ENCODE measurements around the gene BCAS3.

The BCAS3 gene

DNA sequence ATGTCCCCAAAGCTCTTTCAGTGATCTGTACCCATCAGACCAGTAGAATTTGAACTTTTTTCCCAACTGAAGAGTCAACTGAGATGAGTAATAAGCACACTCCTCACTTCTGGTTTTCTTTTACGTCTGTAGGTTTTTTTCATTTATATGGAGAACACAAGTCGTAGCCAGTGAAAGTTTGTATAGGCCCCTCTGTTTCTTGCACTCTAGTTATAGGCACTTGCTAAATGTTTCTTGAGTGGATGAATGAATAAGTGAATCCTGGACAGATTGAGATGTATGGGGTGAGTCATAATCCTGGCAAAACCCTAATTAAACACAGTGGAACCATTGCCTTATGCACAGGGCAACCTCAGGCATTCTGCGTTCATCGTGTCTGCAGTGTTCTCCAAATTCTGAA lies 528.3 kb downstream of the BCAS3 start:
- Histone ChIP-seq H3K4me3 (ENCODE audit: low read depth, low read length) (no peak overlapping the region), H3K36me3 (no peaks in the 10 kb centered on the region), H3K9me3 (peaks cover 2% of the 10 kb centered on the region; the same call in 1 of the 2 replicates), H3K4me1 (peaks cover 39% of the 10 kb centered on the region), H3K27me3 (no peaks in the 10 kb centered on the region)
- DNase-seq: no peak
- TF ChIP-seq, protein P1, sequence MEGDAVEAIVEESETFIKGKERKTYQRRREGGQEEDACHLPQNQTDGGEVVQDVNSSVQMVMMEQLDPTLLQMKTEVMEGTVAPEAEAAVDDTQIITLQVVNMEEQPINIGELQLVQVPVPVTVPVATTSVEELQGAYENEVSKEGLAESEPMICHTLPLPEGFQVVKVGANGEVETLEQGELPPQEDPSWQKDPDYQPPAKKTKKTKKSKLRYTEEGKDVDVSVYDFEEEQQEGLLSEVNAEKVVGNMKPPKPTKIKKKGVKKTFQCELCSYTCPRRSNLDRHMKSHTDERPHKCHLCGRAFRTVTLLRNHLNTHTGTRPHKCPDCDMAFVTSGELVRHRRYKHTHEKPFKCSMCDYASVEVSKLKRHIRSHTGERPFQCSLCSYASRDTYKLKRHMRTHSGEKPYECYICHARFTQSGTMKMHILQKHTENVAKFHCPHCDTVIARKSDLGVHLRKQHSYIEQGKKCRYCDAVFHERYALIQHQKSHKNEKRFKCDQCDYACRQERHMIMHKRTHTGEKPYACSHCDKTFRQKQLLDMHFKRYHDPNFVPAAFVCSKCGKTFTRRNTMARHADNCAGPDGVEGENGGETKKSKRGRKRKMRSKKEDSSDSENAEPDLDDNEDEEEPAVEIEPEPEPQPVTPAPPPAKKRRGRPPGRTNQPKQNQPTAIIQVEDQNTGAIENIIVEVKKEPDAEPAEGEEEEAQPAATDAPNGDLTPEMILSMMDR (IDR thresholded peaks at IDR 0.05; ENCODE audit: low read depth, low read length): no peak

DNA sequence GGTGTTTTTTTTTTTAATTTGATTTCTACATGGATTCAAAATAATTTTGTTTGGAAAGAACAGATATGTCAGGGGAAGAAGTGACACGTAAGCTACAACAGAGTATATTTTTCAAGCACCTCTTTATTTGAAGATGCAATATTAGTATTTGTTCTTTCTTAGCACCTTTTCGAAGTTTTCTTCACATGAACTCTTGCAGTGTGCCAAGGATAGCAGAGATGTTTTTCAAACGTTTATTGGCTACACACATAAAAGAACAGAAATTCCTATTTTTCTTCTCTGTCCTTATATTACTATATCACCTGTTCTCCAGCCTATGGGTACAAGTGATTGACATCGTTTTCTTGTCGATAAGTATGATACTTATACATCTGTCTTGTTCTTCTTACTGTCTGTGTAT lies 529.3 kb downstream of the BCAS3 start:
- TF ChIP-seq, protein P1 (IDR thresholded peaks at IDR 0.05; ENCODE audit: low read depth, low read length): no peak
- H3K36me3 ChIP-seq: no peaks in the 10 kb centered on the region
- H3K4me1 ChIP-seq: peaks cover 33% of the 10 kb centered on the region
- DNase-seq: no peak
- peaks cover 2% of the 10 kb centered on the region; the same call in 1 of the 2 replicates for H3K9me3 ChIP-seq
- no peak overlapping the region for H3K4me3 ChIP-seq (ENCODE audit: low read depth, low read length)
- no peaks in the 10 kb centered on the region for H3K27me3 ChIP-seq

DNA sequence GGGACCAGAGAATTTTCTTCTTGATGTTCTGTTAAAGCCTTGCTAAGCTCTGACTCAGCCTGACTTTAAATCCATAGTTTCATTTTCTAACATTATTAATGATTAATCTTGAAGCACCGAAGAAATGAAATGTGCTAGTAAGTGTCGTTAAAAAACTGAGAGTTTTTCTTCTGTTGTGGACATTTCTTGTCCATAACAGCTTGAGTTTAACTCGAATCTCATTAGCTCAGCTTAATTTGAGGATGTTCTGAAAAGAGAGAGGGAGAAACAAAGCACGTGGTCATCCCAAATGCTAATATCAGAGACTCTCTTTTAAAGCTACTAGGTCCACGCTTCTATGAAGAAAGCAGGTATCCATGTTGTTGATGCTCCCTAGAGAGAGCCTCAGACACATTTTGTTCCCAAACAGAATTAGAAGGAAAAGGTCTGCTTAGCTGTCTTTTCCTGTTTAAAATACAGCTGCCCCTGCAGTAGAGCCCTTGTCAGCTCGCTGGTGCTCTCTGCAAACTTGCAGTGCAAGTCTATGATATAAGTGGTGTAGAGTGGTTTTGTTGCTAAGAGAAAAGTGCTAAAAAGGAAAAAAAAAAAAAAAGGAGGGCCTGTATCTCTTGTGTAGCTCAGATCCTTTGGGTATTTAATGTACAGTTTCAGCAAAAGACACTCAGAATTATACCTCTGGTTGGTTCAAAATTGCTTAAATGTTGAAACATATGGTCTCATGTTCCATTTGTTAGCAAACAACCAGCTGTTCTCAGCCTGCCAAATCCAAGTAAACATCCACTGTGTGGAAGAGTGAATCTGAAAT lies 530.9 kb downstream of the BCAS3 start:
- peaks cover 33% of the 10 kb centered on the region for H3K4me1 ChIP-seq
- TF ChIP-seq, protein P1 (IDR thresholded peaks at IDR 0.05; ENCODE audit: low read depth, low read length): no peak
- no peaks in the 10 kb centered on the region for H3K27me3 ChIP-seq
- no peaks in the 10 kb centered on the region for H3K36me3 ChIP-seq
- H3K9me3 ChIP-seq: peaks cover 2% of the 10 kb centered on the region; the same call in 1 of the 2 replicates
- no peak overlapping the region for H3K4me3 ChIP-seq (ENCODE audit: low read depth, low read length)
- DNase-seq: no peak

DNA sequence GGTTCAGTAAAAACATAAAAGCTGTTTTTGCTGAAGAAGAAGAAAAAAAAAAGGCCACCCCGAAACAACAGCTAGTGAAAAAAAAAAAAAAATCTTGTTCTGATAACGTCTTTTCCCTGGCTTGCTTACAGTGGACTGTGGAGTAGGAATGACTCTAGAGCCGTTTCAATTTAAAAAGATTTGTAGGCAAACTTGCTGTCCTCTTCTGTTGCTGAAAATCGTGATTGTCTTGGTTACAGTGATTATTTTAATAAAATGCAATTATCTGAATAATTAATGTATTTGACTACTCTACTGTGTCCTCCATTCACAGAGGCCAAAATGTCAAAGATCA lies 531.4 kb downstream of the BCAS3 start:
- Histone ChIP-seq H3K4me3 (ENCODE audit: low read depth, low read length) (no peak overlapping the region), H3K9me3 (peaks cover 2% of the 10 kb centered on the region; the same call in 1 of the 2 replicates), H3K36me3 (no peaks in the 10 kb centered on the region), H3K4me1 (peaks cover 33% of the 10 kb centered on the region), H3K27me3 (no peaks in the 10 kb centered on the region)
- TF ChIP-seq, protein P1 (IDR thresholded peaks at IDR 0.05; ENCODE audit: low read depth, low read length): no peak
- no peak for DNase-seq

DNA sequence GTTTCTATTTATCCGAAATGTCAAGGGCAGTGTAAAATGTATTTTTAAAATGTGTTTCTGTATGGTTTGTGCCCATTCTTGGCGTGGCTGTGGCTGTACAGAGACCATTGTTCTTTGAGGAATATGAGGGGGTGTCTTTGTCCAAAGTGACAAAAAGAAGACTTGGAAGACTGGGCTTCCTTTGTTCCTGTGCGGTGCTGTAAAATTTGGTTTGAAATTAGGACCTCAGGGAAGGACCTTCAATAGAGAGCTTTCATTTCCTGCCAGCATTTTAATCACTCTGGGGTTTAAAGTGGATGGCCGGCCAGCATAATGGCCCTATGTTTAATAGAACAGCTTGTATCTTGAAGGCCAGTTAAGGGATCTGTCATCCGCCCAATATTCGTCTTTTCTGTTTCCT lies 531.9 kb downstream of the BCAS3 start:
- DNase-seq: no peak
- TF ChIP-seq, protein P1 (IDR thresholded peaks at IDR 0.05; ENCODE audit: low read depth, low read length): no peak
- Histone ChIP-seq H3K4me3 (ENCODE audit: low read depth, low read length) (no peak overlapping the region), H3K9me3 (peaks cover 2% of the 10 kb centered on the region; the same call in 1 of the 2 replicates), H3K4me1 (peaks cover 33% of the 10 kb centered on the region), H3K27me3 (no peaks in the 10 kb centered on the region), H3K36me3 (no peaks in the 10 kb centered on the region)

DNA sequence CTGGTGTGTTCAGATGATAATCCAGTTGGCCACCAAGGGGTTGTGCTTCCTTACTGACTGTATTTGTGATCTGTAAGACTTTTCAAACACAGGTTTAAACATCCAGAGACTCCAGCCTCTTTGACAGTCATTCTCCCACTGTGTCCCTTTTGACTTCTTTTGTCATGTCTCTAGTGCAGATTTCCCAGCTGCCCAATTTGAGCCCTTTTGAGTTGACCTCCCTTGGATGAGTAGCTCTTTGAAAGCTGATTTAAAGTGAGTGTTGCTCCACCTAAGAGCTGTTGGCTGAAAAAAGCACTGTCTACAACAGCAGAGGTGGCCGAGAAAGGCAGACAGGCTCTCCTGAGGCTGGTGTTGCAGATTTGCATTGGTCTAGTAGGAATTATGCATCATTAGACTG lies 533.6 kb downstream of the BCAS3 start:
- no peak for DNase-seq
- Histone ChIP-seq H3K4me3 (ENCODE audit: low read depth, low read length) (no peak overlapping the region), H3K9me3 (no peaks in the 10 kb centered on the region), H3K36me3 (no peaks in the 10 kb centered on the region), H3K27me3 (no peaks in the 10 kb centered on the region), H3K4me1 (peaks cover 28% of the 10 kb centered on the region)
- TF ChIP-seq, protein P1 (IDR thresholded peaks at IDR 0.05; ENCODE audit: low read depth, low read length): no peak
